Mesenteric fat pad (tissue), 1 donor: ENCODE measurements around the gene CARHSP1. TPM values are rescaled to one million over a fixed set of nuclear protein-coding genes. Genes with fewer than 3 reads are reported as not detected.
"Not testable (repeated sequence)": the region's sequence is repeated elsewhere in the genome, so short reads cannot be mapped to it uniquely, and the experiment has no call there.

Experiments
- DNase-seq: peaks from one replicate; pipeline ENCODE4 v3.0.0-alpha.2; 2020; ENCODE audit warnings: low spot score
- total RNA-seq: library from RNA; stranded (reverse); fragmentation: NEBNext Ultra II Directional; extraction: Animal tissue kit (Norgen Biotek cat#: 25700); gene quantifications from one replicate; pipeline ENCODE4 v1.2.1, GENCODE V29; 2021
- donor health status: DM: yes; HTN: yes; CAD: no.

CARHSP1 gene
- total RNA-seq, 1 donor from 2014 or later = 90.0 TPM

GRCh38 chr16:8831871-8832716, 36.7 kb downstream of the CARHSP1 start:
- no peak for DNase-seq

- no peak for DNase-seq
Observed at GRCh38 chr16:8831450-8831849, 37.4 kb downstream of the CARHSP1 start.

GRCh38 chr16:8828541-8829165, 40.2 kb downstream of the CARHSP1 start:
- DNase-seq = no peak

- DNase-seq = no peak
Observed at GRCh38 chr16:8826278-8826879, 42.4 kb downstream of the CARHSP1 start.

- no peak for DNase-seq
Observed at GRCh38 chr16:8822403-8822802, 46.4 kb downstream of the CARHSP1 start.

- no peak for DNase-seq
Observed at GRCh38 chr16:8819411-8820034, 49.3 kb downstream of the CARHSP1 start.

- no peak for DNase-seq
Observed at GRCh38 chr16:8818504-8819270, 50.1 kb downstream of the CARHSP1 start.

- no peak for DNase-seq
Observed at GRCh38 chr16:8816967-8817655, 51.7 kb downstream of the CARHSP1 start.

- DNase-seq = no peak
Observed at GRCh38 chr16:8814095-8814806, 54.6 kb downstream of the CARHSP1 start.

- DNase-seq = no peak
Observed at GRCh38 chr16:8812162-8812843, 56.5 kb downstream of the CARHSP1 start.

GRCh38 chr16:8808613-8809353, 60.0 kb downstream of the CARHSP1 start:
- no peak for DNase-seq

- no peak for DNase-seq
Observed at GRCh38 chr16:8808009-8808408, 60.8 kb downstream of the CARHSP1 start.

GRCh38 chr16:8807189-8807588, 61.6 kb downstream of the CARHSP1 start:
- DNase-seq = no peak

- DNase-seq = no peak
Observed at GRCh38 chr16:8806272-8806983, 62.4 kb downstream of the CARHSP1 start.

GRCh38 chr16:8804313-8804712, 64.5 kb downstream of the CARHSP1 start:
- no peak for DNase-seq

GRCh38 chr16:8803733-8804132, 65.1 kb downstream of the CARHSP1 start:
- DNase-seq = not testable (repeated sequence)
